ENCODE measurements around the gene BEAN1. TPM values are rescaled to one million over a fixed set of nuclear protein-coding genes. Genes with fewer than 3 reads are reported as not detected.

Gene BEAN1
- total and polyA plus RNA-seq, 2 experiments from 2014 or later = 0.07 to 0.10 TPM

DNA sequence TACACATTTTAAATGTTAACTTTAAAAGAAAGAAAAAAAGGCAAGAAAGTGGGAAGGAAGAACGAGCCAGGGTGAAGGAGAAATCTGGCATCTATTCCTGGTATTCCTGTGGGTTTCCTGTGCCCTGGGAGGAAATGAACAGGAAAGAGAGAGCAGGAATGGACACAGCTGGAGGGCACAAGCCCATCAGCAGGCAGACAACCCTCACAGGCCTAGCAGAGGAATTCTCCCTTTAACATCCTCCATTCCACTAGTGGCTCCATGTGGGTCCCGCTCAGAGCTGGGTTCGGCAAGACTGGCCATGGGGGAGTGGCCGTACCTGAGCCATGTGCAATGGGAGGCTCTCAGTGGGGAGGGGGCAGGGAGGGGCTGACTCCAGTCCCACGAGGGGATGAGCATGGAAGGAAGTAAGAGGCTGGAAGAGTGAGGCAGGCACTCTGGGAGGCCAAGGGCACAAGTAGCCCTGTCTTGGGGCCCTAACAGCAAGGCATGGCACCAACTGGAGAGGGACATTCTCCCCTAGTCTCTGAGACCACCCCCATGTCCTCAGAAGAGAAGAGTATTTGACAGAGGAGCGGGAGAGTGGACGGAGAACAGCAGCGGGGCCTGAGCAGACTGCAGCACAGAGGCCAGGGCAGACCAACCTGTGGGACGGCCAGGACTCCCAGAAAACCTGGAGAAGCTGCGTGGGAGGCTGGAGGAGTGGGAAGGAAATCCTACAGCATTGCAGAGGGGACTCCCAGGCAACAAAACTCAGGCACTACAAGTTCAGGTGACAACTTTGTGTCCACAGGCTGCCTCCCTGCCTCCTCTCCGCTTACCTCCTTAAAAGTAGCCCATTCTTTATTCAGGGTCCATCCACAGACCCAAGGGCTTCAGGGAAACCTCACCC, 92.6 kb downstream of the BEAN1 start:
- Histone ChIP-seq H3K36me3 (ENCODE audit: insufficient read depth) (no peaks in the 10 kb centered on the region), H3K4me3 (no peak overlapping the region), H3K79me2 (replicated peaks; ENCODE audit: insufficient read depth) (no peaks in the 10 kb centered on the region), H2AFZ (no peak overlapping the region), H3F3A (replicated peaks; ENCODE audit: low read depth) (no peaks in the 10 kb centered on the region), H3K4me1 (ENCODE audit: insufficient read depth) (no peaks in the 10 kb centered on the region), H3K9me2 (ENCODE audit: insufficient read depth) (no peaks in the 10 kb centered on the region), H3K27ac (ENCODE audit: low read depth) (no peak overlapping the region), H4K20me1 (replicated peaks; ENCODE audit: insufficient read depth) (no peaks in the 10 kb centered on the region), H3K27me3 (ENCODE audit: insufficient read depth) (no peaks in the 10 kb centered on the region), H3K4me2 (no peak overlapping the region)
- Mint-ChIP-seq H3K4me3 (no peak overlapping the region), H3K27ac (no peak overlapping the region), H3K36me3 (ENCODE audit: low read depth) (peaks cover 11% of the 10 kb centered on the region; the same call in 2 of the 3 replicates), H3K27me3 (ENCODE audit: insufficient read depth, low read depth, poor library complexity) (peaks cover 6% of the 10 kb centered on the region), H3K9me3 (no peaks in the 10 kb centered on the region), H3K4me1 (peaks cover 21% of the 10 kb centered on the region)
- ATAC-seq = no peak
- TF ChIP-seq, protein P1, sequence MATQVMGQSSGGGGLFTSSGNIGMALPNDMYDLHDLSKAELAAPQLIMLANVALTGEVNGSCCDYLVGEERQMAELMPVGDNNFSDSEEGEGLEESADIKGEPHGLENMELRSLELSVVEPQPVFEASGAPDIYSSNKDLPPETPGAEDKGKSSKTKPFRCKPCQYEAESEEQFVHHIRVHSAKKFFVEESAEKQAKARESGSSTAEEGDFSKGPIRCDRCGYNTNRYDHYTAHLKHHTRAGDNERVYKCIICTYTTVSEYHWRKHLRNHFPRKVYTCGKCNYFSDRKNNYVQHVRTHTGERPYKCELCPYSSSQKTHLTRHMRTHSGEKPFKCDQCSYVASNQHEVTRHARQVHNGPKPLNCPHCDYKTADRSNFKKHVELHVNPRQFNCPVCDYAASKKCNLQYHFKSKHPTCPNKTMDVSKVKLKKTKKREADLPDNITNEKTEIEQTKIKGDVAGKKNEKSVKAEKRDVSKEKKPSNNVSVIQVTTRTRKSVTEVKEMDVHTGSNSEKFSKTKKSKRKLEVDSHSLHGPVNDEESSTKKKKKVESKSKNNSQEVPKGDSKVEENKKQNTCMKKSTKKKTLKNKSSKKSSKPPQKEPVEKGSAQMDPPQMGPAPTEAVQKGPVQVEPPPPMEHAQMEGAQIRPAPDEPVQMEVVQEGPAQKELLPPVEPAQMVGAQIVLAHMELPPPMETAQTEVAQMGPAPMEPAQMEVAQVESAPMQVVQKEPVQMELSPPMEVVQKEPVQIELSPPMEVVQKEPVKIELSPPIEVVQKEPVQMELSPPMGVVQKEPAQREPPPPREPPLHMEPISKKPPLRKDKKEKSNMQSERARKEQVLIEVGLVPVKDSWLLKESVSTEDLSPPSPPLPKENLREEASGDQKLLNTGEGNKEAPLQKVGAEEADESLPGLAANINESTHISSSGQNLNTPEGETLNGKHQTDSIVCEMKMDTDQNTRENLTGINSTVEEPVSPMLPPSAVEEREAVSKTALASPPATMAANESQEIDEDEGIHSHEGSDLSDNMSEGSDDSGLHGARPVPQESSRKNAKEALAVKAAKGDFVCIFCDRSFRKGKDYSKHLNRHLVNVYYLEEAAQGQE (IDR thresholded peaks at IDR 0.05; ENCODE audit: unreplicated experiment) = no peak
- TF ChIP-seq NANOG (IDR thresholded peaks at IDR 0.05; ENCODE audit: borderline replicate concordance) (no peak), EZH2phosphoT487 (IDR thresholded peaks at IDR 0.05; ENCODE audit: unreplicated experiment) (no peak), JUNB (IDR thresholded peaks at IDR 0.05; ENCODE audit: unreplicated experiment) (no peak), POLR2AphosphoS5 (IDR thresholded peaks at IDR 0.05; ENCODE audit: low read depth) (no peak), STAT1 (IDR thresholded peaks at IDR 0.05; ENCODE audit: unreplicated experiment) (no peak)
- no peak for DNase-seq (ENCODE audit: low spot score)

DNA sequence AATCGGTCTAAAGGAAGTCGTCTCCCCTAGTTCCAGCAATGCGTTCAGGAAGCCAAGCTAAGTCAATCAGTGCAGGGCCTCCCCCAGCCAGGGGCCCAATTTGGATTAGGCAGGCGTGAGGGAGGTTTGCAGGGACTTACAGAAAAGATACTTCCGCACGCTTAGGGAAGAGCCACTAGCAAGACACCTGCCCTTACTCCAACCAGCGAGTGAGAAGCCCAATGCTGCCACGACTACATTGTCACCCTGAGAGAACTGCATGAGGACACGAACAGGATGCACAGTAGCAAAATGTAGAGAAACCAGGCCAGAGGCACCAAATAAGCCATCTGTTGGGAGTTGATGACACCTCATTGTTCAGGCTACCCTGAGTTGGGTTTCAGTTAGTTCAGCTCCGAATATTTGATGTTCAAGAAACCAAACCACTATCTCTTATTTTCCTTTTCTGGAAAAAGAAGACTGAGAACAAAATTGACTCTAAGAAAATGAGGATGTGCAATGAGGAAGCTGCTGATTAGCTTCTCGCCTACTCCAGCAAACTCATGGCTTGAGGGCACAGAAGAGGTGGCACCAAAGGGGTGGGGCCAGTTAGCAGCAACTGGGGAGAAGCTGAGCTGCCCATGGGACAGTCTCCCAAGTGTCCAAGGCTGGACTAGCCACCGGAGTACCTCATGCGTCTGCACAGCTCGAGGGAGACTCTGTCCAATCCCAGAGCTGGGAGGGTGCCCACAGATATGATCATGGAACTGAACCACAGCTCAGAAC, 93.5 kb downstream of the BEAN1 start:
- no peaks in the 10 kb centered on the region for H3K79me2 ChIP-seq (replicated peaks; ENCODE audit: insufficient read depth)
- no peaks in the 10 kb centered on the region for H3K4me1 ChIP-seq (ENCODE audit: insufficient read depth)
- no peak overlapping the region for H3K4me3 ChIP-seq
- ATAC-seq (no peak), DNase-seq (ENCODE audit: low spot score) (no peak)
- no peaks in the 10 kb centered on the region for H3K27me3 ChIP-seq (ENCODE audit: insufficient read depth)
- H3K36me3 Mint-ChIP-seq (ENCODE audit: low read depth) = peaks cover 5% of the 10 kb centered on the region; the same call in 2 of the 3 replicates
- H3K4me2 ChIP-seq = no peak overlapping the region
- H3K27ac Mint-ChIP-seq = no peak overlapping the region
- no peaks in the 10 kb centered on the region for H4K20me1 ChIP-seq (replicated peaks; ENCODE audit: insufficient read depth)
- H3K9me3 Mint-ChIP-seq = no peaks in the 10 kb centered on the region
- no peak overlapping the region for H3K27ac ChIP-seq (ENCODE audit: low read depth)
- no peak overlapping the region for H2AFZ ChIP-seq
- H3K4me3 Mint-ChIP-seq = no peak overlapping the region
- peaks cover 17% of the 10 kb centered on the region for H3K4me1 Mint-ChIP-seq
- H3K27me3 Mint-ChIP-seq (ENCODE audit: insufficient read depth, low read depth, poor library complexity) = peaks cover 6% of the 10 kb centered on the region
- H3K9me2 ChIP-seq (ENCODE audit: insufficient read depth) = no peaks in the 10 kb centered on the region
- H3K36me3 ChIP-seq (ENCODE audit: insufficient read depth) = no peaks in the 10 kb centered on the region
- TF ChIP-seq, protein P1 (IDR thresholded peaks at IDR 0.05; ENCODE audit: unreplicated experiment) = no peak
- TF ChIP-seq NANOG (IDR thresholded peaks at IDR 0.05; ENCODE audit: borderline replicate concordance) = no peak
- no peaks in the 10 kb centered on the region for H3F3A ChIP-seq (replicated peaks; ENCODE audit: low read depth)

All from GM23338 (cell line).